ENCODE measurements around the gene FSD1L.

Gene FSD1L

DNA sequence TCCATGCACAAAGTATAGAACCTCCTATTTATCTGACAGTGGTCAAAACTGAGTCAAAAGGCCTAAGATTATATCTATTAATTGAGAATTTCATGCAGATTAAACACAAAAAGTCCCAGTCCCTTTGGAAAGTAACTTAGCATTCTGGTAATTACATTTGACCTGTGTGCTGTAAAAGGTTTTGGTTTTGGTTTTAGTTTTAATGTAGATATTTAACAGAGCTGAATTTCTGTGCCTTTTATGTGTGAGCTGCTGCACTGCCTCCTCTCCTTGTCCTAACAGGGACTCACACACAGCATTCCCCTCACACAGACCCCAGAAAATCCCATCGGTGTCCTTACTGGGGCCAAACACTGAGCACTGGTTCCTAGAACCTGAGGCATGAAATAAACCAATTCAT lies 31.0 kb upstream of the FSD1L start:
- no peaks in the 10 kb centered on the region for H3K9me3 ChIP-seq (ENCODE audit: control insufficient read depth in 1 of 2, low read length in 2 of 2)
- peaks cover 10 to 16% of the 10 kb centered on the region in 2 donors for H3K4me1 ChIP-seq (ENCODE audit: control insufficient read depth in 1 of 2, insufficient read depth in 2 of 2, low read length in 2 of 2)
- H3K27ac ChIP-seq (ENCODE audit: low read depth, low read length): no peak overlapping the region
- H3K4me3 ChIP-seq (ENCODE audit: low read depth in 1 of 2, low read length in 2 of 2): no peak overlapping the region
- no peaks in the 10 kb centered on the region for H3K27me3 ChIP-seq (ENCODE audit: control insufficient read depth in 1 of 2, insufficient read depth in 2 of 2, low read length in 2 of 2)
- no peaks in the 10 kb centered on the region for H3K36me3 ChIP-seq (ENCODE audit: control insufficient read depth in 1 of 2, insufficient read depth in 2 of 2, low read length in 2 of 2)
- no peak overlapping the region for H3K9ac ChIP-seq (ENCODE audit: low read depth in 1 of 2, low read length in 2 of 2)

DNA sequence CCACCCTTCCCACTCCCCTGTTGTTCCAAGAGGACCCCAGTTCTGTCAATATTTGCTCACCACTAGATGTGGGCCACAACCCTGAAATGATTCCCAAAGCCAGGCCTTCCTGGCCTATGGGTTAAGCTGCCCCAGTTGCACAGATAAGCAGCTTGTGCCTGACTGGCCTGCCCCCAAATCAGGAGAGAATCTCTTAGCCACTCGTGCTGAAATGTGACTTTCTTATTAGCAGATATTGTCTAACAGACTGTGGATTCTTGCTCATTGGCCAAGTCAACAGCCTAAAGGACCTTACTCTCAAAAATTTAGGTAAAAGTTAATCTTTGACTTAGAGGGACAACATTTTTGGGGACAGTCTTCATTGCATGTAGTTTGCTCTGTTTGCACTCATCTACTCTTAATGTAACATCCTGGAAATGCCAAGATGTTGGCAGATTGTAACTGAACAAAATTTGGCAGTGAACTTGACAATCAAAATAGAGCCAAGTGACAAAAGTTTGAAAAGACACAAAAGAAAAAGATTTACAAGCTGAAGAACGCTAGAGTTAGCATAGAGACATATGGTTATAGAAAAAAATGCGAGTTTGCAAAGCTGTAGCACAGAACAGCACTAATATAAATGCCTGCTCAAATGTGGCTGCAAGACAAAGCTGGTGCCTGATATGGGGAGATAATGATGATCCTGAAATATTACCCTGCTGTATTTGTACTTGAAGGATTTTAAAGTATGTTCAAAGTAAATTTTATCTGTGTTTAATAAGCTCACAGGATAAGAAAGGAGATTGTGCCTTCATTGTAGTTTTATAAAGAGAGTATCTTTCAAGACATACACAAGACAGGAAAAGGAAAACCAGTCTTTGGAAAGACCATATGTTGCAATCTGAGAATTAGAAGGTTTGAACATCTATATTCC lies 29.0 kb upstream of the FSD1L start:
- Histone ChIP-seq H3K27me3 (ENCODE audit: control insufficient read depth in 1 of 2, insufficient read depth in 2 of 2, low read length in 2 of 2) (no peaks in the 10 kb centered on the region), H3K4me1 (ENCODE audit: control insufficient read depth in 1 of 2, insufficient read depth in 2 of 2, low read length in 2 of 2) (peaks cover 10 to 16% of the 10 kb centered on the region in 2 donors), H3K36me3 (ENCODE audit: control insufficient read depth in 1 of 2, insufficient read depth in 2 of 2, low read length in 2 of 2) (no peaks in the 10 kb centered on the region), H3K4me3 (ENCODE audit: low read depth in 1 of 2, low read length in 2 of 2) (no peak overlapping the region), H3K9me3 (ENCODE audit: control insufficient read depth in 1 of 2, low read length in 2 of 2) (no peaks in the 10 kb centered on the region), H3K27ac (ENCODE audit: low read depth, low read length) (no peak overlapping the region), H3K9ac (ENCODE audit: low read depth in 1 of 2, low read length in 2 of 2) (no peak overlapping the region)

DNA sequence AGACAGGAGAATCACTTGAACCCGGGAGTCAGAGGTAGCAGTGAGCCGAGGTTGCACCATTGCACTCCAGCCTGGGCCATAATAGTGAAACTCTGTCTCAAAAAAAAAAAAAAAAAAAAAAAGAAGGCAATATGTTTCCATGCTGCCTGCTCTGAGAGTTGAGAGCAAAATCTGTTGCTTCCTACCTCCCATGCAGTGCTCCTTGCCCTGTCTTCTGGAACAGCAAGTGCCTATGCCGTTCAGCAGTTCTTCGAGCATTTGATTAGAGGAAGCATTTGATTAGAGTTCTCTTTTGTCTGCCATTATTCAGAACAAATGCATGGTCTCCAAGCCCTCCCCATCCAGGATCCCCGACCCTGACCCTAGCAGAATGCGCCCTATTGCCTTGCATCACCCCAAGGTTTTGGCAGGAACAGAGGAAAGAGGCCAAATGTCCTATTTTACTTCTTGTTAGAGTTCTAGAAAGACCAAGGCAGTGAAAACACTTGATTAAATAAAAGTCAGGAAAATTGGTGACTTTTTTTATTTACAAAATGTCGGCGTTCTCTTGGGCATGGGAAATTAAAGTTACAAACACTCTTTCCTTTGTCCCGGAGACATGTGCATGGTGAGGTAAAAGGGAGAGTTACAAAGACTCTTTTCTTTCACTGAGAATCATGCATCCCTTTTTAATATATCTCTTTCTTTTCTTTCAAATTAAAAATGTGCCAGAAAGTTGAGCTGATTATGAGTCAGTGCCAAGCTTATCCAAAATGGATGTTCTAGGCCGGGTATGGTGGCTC lies 27.8 kb upstream of the FSD1L start:
- peaks cover 10 to 16% of the 10 kb centered on the region in 2 donors for H3K4me1 ChIP-seq (ENCODE audit: control insufficient read depth in 1 of 2, insufficient read depth in 2 of 2, low read length in 2 of 2)

DNA sequence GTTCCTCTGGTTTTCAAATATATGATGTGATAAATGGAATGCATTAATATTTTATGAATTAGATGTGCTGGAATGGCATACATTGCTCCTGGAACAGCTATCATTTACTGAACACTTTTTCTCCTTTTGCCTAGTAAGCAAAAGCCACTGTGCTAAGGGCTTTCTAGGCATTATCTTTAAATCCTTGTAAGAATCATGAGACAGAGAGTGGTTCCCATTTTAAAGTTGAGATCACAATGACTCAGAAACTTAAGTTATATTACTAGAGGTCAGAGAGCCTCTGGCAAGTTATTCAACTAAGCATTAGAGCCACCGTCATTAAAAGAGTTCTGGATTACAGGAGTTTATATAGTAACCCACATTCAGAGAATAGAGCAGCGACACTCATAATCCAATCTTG lies 26.7 kb upstream of the FSD1L start:
- H3K27me3 ChIP-seq (ENCODE audit: control insufficient read depth in 1 of 2, insufficient read depth in 2 of 2, low read length in 2 of 2): no peaks in the 10 kb centered on the region
- no peak overlapping the region for H3K4me3 ChIP-seq (ENCODE audit: low read depth in 1 of 2, low read length in 2 of 2)
- no peaks in the 10 kb centered on the region for H3K9me3 ChIP-seq (ENCODE audit: control insufficient read depth in 1 of 2, low read length in 2 of 2)
- no peaks in the 10 kb centered on the region for H3K36me3 ChIP-seq (ENCODE audit: control insufficient read depth in 1 of 2, insufficient read depth in 2 of 2, low read length in 2 of 2)
- no peak overlapping the region for H3K27ac ChIP-seq (ENCODE audit: low read depth, low read length)
- no peak overlapping the region for H3K9ac ChIP-seq (ENCODE audit: low read depth in 1 of 2, low read length in 2 of 2)
- peaks cover 7 to 10% of the 10 kb centered on the region in 2 donors for H3K4me1 ChIP-seq (ENCODE audit: control insufficient read depth in 1 of 2, insufficient read depth in 2 of 2, low read length in 2 of 2)

More for the DNA sequence above, 27.8 kb upstream of the FSD1L start:
- Histone ChIP-seq H3K9ac (ENCODE audit: low read depth in 1 of 2, low read length in 2 of 2) (no peak overlapping the region), H3K9me3 (ENCODE audit: control insufficient read depth in 1 of 2, low read length in 2 of 2) (no peaks in the 10 kb centered on the region), H3K4me3 (ENCODE audit: low read depth in 1 of 2, low read length in 2 of 2) (no peak overlapping the region), H3K27me3 (ENCODE audit: control insufficient read depth in 1 of 2, insufficient read depth in 2 of 2, low read length in 2 of 2) (no peaks in the 10 kb centered on the region), H3K27ac (ENCODE audit: low read depth, low read length) (no peak overlapping the region), H3K36me3 (ENCODE audit: control insufficient read depth in 1 of 2, insufficient read depth in 2 of 2, low read length in 2 of 2) (no peaks in the 10 kb centered on the region)

DNA sequence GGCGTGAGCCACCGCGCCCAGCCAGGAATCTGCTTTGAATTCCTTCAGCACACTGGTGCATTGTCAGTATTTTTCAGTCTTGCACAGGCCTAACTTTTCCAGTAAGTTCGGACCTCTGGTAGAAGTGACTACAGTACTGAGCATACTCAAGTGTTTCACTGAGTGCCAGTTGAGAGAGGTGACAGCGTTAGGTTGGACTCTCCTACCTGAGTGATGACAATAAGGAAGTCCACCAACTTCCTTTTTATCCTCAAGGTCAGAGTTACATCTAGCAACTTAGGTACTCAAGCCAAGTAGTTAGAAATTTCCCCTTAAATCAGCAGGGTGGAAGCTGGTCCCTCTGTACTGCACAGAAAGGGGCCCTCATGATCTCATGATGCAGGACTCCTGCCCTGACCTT lies 26.0 kb upstream of the FSD1L start:
- Histone ChIP-seq H3K9ac (ENCODE audit: low read depth in 1 of 2, low read length in 2 of 2) (no peak overlapping the region), H3K4me3 (ENCODE audit: low read depth in 1 of 2, low read length in 2 of 2) (no peak overlapping the region), H3K36me3 (ENCODE audit: control insufficient read depth in 1 of 2, insufficient read depth in 2 of 2, low read length in 2 of 2) (no peaks in the 10 kb centered on the region), H3K4me1 (ENCODE audit: control insufficient read depth in 1 of 2, insufficient read depth in 2 of 2, low read length in 2 of 2) (peaks cover 5 to 10% of the 10 kb centered on the region in 2 donors), H3K9me3 (ENCODE audit: control insufficient read depth in 1 of 2, low read length in 2 of 2) (no peaks in the 10 kb centered on the region), H3K27ac (ENCODE audit: low read depth, low read length) (no peak overlapping the region), H3K27me3 (ENCODE audit: control insufficient read depth in 1 of 2, insufficient read depth in 2 of 2, low read length in 2 of 2) (no peaks in the 10 kb centered on the region)

- Histone ChIP-seq H3K27ac (ENCODE audit: low read depth, low read length) (no peak overlapping the region), H3K4me1 (ENCODE audit: control insufficient read depth in 1 of 2, insufficient read depth in 2 of 2, low read length in 2 of 2) (peaks cover 0 to 4% of the 10 kb centered on the region in 2 donors), H3K27me3 (ENCODE audit: control insufficient read depth in 1 of 2, insufficient read depth in 2 of 2, low read length in 2 of 2) (no peaks in the 10 kb centered on the region), H3K4me3 (ENCODE audit: low read depth in 1 of 2, low read length in 2 of 2) (no peak overlapping the region), H3K9ac (ENCODE audit: low read depth in 1 of 2, low read length in 2 of 2) (no peak overlapping the region), H3K9me3 (ENCODE audit: control insufficient read depth in 1 of 2, low read length in 2 of 2) (no peaks in the 10 kb centered on the region), H3K36me3 (ENCODE audit: control insufficient read depth in 1 of 2, insufficient read depth in 2 of 2, low read length in 2 of 2) (no peaks in the 10 kb centered on the region)
These were observed 21.9 kb upstream of the FSD1L start for GRCh38 chr9:105425816-105426433.

GRCh38 chr9:105426657-105427056 lies 21.2 kb upstream of the FSD1L start:
- H3K4me3 ChIP-seq (ENCODE audit: low read depth in 1 of 2, low read length in 2 of 2): no peak overlapping the region
- H3K9me3 ChIP-seq (ENCODE audit: control insufficient read depth in 1 of 2, low read length in 2 of 2): no peaks in the 10 kb centered on the region
- peaks cover 5 to 11% of the 10 kb centered on the region in 2 donors for H3K4me1 ChIP-seq (ENCODE audit: control insufficient read depth in 1 of 2, insufficient read depth in 2 of 2, low read length in 2 of 2)
- H3K36me3 ChIP-seq (ENCODE audit: control insufficient read depth in 1 of 2, insufficient read depth in 2 of 2, low read length in 2 of 2): no peaks in the 10 kb centered on the region
- no peak overlapping the region for H3K27ac ChIP-seq (ENCODE audit: low read depth, low read length)
- no peak overlapping the region for H3K9ac ChIP-seq (ENCODE audit: low read depth in 1 of 2, low read length in 2 of 2)
- no peaks in the 10 kb centered on the region for H3K27me3 ChIP-seq (ENCODE audit: control insufficient read depth in 1 of 2, insufficient read depth in 2 of 2, low read length in 2 of 2)

DNA sequence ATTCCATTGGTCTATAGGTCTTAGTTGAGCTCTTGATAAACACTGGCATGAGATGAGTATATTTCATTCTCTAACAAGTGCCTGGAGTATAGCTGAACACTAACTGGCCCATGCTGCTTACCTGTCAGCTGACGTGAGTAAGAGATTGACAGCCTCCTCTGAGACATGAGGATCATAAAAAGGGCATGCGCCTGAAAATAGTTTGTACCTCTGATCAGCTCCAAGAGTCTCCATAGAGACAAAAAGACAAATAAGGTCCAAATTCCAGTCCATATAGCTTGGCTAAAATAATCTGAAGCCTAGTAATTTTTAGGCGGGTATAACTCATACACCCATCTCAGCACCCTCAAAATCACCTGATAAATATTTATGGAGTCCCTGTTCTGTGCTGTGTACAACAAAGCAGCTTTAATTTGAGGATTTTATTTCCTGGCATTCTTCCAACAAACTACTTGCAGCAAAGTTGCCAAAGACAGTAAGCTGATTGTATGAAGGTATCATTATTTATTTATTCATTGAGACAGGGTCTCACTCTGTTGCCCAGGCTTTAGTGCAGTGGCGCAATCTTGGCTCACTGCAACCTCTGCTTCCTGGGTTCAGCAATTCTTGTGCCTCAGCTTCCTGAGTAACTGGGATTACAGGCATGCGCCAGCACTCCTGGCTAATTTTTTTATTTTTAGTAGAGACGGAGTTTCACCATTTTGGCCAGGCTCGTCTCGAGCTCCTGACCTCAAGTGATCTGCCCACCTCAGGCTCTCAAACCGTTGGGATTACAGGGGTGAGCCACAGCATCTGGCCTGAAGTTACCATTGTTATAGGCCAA lies 16.2 kb upstream of the FSD1L start:
- H3K27ac ChIP-seq (ENCODE audit: low read depth, low read length): no peak overlapping the region
- H3K27me3 ChIP-seq (ENCODE audit: control insufficient read depth in 1 of 2, insufficient read depth in 2 of 2, low read length in 2 of 2): no peaks in the 10 kb centered on the region
- peak overlapping the region in 1 of 2 donors; percentile 32 for H3K4me3 ChIP-seq (ENCODE audit: low read depth in 1 of 2, low read length in 2 of 2)
- H3K4me1 ChIP-seq (ENCODE audit: control insufficient read depth in 1 of 2, insufficient read depth in 2 of 2, low read length in 2 of 2): peaks cover 14 to 17% of the 10 kb centered on the region in 2 donors
- no peak overlapping the region for H3K9ac ChIP-seq (ENCODE audit: low read depth in 1 of 2, low read length in 2 of 2)
- no peaks in the 10 kb centered on the region for H3K36me3 ChIP-seq (ENCODE audit: control insufficient read depth in 1 of 2, insufficient read depth in 2 of 2, low read length in 2 of 2)
- H3K9me3 ChIP-seq (ENCODE audit: control insufficient read depth in 1 of 2, low read length in 2 of 2): peaks cover 0 to 4% of the 10 kb centered on the region in 2 donors

DNA sequence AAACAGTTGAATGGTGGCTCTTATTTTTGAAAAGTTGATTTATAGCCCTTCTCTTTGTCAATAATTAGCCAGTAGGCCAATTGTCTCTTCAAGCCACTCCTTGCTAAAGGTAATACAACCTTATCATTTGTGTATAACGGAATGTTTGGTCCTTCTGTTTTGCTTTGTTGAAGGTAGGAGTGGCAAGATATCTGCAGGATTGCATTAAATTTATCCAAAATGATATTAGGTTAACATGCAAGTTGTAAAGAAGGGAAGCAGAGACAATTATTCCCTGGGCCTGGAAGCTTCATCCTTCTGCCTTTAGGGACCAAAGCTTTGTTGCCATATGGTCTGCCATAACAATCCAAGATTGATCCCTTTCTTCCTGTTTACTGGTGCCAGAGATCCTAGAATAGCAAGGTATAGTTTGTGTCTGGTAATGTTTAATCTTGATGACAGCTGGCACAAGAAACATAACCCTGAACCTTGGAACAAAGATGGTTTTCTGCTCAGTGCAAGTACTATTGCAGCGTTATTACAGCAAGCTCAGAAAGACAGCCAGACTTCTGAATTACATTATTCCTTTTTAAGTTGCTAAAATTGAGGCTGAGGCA lies 15.5 kb upstream of the FSD1L start:
- peaks cover 0 to 4% of the 10 kb centered on the region in 2 donors for H3K9me3 ChIP-seq (ENCODE audit: control insufficient read depth in 1 of 2, low read length in 2 of 2)
- no peak overlapping the region for H3K27ac ChIP-seq (ENCODE audit: low read depth, low read length)
- H3K4me3 ChIP-seq (ENCODE audit: low read depth in 1 of 2, low read length in 2 of 2): peak overlapping the region in 1 of 2 donors; percentile 32
- H3K36me3 ChIP-seq (ENCODE audit: control insufficient read depth in 1 of 2, insufficient read depth in 2 of 2, low read length in 2 of 2): no peaks in the 10 kb centered on the region
- peaks cover 14 to 19% of the 10 kb centered on the region in 2 donors for H3K4me1 ChIP-seq (ENCODE audit: control insufficient read depth in 1 of 2, insufficient read depth in 2 of 2, low read length in 2 of 2)
- H3K9ac ChIP-seq (ENCODE audit: low read depth in 1 of 2, low read length in 2 of 2): no peak overlapping the region
- no peaks in the 10 kb centered on the region for H3K27me3 ChIP-seq (ENCODE audit: control insufficient read depth in 1 of 2, insufficient read depth in 2 of 2, low read length in 2 of 2)

Measured in duodenal mucosa (tissue), 2 donors.